Measurements from ENCODE around the gene STX8. TPM values are rescaled to one million over a fixed set of nuclear protein-coding genes. Genes with fewer than 3 reads are reported as not detected.

The STX8 gene
- total RNA-seq, 1 experiment from 2014 or later = 49.0 TPM

GRCh38 chr17:9427465-9428315 is 147.9 kb downstream of the STX8 start:
- ChIA-PET POLR2A (no interaction called here), CTCF (no interaction called here)
- no peaks in the 10 kb centered on the region for H3K4me1 Mint-ChIP-seq (ENCODE audit: insufficient read depth, unreplicated experiment)
- H3K27ac Mint-ChIP-seq (ENCODE audit: low read depth, unreplicated experiment) = no peak overlapping the region
- H3K4me3 Mint-ChIP-seq (ENCODE audit: unreplicated experiment) = no peak overlapping the region
- BruUV-seq (replicated peaks) = no TSS peak
- no peak for DNase-seq (ENCODE audit: unreplicated experiment)
- TF ChIP-seq CTCF (IDR thresholded peaks at IDR 0.05; ENCODE audit: unreplicated experiment) = no peak
- no peaks in the 10 kb centered on the region for H3K27me3 Mint-ChIP-seq (ENCODE audit: insufficient read depth, unreplicated experiment)
- intact Hi-C loops (cut with micrococcal nuclease) = no loop called here
- H3K9me3 Mint-ChIP-seq (ENCODE audit: unreplicated experiment) = no peaks in the 10 kb centered on the region
- peaks cover 7% of the 10 kb centered on the region for H3K36me3 Mint-ChIP-seq (ENCODE audit: insufficient read depth, unreplicated experiment)

GRCh38 chr17:9424071-9424640 is 151.5 kb downstream of the STX8 start:
- POLR2A ChIA-PET = no interaction called here
- H3K27ac Mint-ChIP-seq (ENCODE audit: low read depth, unreplicated experiment) = no peak overlapping the region
- H3K4me3 Mint-ChIP-seq (ENCODE audit: unreplicated experiment) = no peak overlapping the region
- H3K36me3 Mint-ChIP-seq (ENCODE audit: insufficient read depth, unreplicated experiment) = peaks cover 7% of the 10 kb centered on the region
- intact Hi-C loops (cut with micrococcal nuclease) = no loop called here
- CTCF ChIA-PET = no interaction called here
- no peak for DNase-seq (ENCODE audit: unreplicated experiment)
- BruUV-seq (replicated peaks) = no TSS peak
- H3K4me1 Mint-ChIP-seq (ENCODE audit: insufficient read depth, unreplicated experiment) = no peaks in the 10 kb centered on the region
- peaks cover 8% of the 10 kb centered on the region for H3K9me3 Mint-ChIP-seq (ENCODE audit: unreplicated experiment)
- H3K27me3 Mint-ChIP-seq (ENCODE audit: insufficient read depth, unreplicated experiment) = no peaks in the 10 kb centered on the region
- TF ChIP-seq CTCF (IDR thresholded peaks at IDR 0.05; ENCODE audit: unreplicated experiment) = no peak

- no peak for TF ChIP-seq CTCF (IDR thresholded peaks at IDR 0.05; ENCODE audit: unreplicated experiment)
- Mint-ChIP-seq H3K27ac (ENCODE audit: low read depth, unreplicated experiment) (no peak overlapping the region), H3K27me3 (ENCODE audit: insufficient read depth, unreplicated experiment) (no peaks in the 10 kb centered on the region), H3K4me3 (ENCODE audit: unreplicated experiment) (no peak overlapping the region), H3K9me3 (ENCODE audit: unreplicated experiment) (peaks cover 8% of the 10 kb centered on the region), H3K4me1 (ENCODE audit: insufficient read depth, unreplicated experiment) (no peaks in the 10 kb centered on the region), H3K36me3 (ENCODE audit: insufficient read depth, unreplicated experiment) (peaks cover 14% of the 10 kb centered on the region)
- ChIA-PET POLR2A (no interaction called here), CTCF (no interaction called here)
- intact Hi-C loops (cut with micrococcal nuclease) = no loop called here
- BruUV-seq (replicated peaks) = no TSS peak
- DNase-seq (ENCODE audit: unreplicated experiment) = no peak
These were observed 154.1 kb downstream of the STX8 start for GRCh38 chr17:9421525-9421924.

GRCh38 chr17:9419932-9420453 is 155.6 kb downstream of the STX8 start:
- POLR2A ChIA-PET = no interaction called here
- H3K9me3 Mint-ChIP-seq (ENCODE audit: unreplicated experiment) = peaks cover 13% of the 10 kb centered on the region
- no TSS peak for BruUV-seq (replicated peaks)

More at GRCh38 chr17:9419932-9420453, 155.6 kb downstream of the STX8 start:
- no peak for DNase-seq (ENCODE audit: unreplicated experiment)
- H3K4me1 Mint-ChIP-seq (ENCODE audit: insufficient read depth, unreplicated experiment) = no peaks in the 10 kb centered on the region
- no peak overlapping the region for H3K27ac Mint-ChIP-seq (ENCODE audit: low read depth, unreplicated experiment)
- peaks cover 15% of the 10 kb centered on the region for H3K36me3 Mint-ChIP-seq (ENCODE audit: insufficient read depth, unreplicated experiment)
- TF ChIP-seq CTCF (IDR thresholded peaks at IDR 0.05; ENCODE audit: unreplicated experiment) = no peak
- CTCF ChIA-PET = interaction anchor here (0.7 kb wide), 1 partner anchor 20 kb away, joined by 4 read pairs; no protein-coding TSS in a partner anchor
- no peaks in the 10 kb centered on the region for H3K27me3 Mint-ChIP-seq (ENCODE audit: insufficient read depth, unreplicated experiment)
- intact Hi-C loops (cut with micrococcal nuclease) = no loop called here
- H3K4me3 Mint-ChIP-seq (ENCODE audit: unreplicated experiment) = no peak overlapping the region

Measured in MCF 10A (cell line).